ENCODE data around the gene VRK2.

Gene VRK2

GRCh38 chr2:58042486-58042970 is 4.1 kb upstream of the VRK2 start:
- no peak overlapping the region for H3K4me3 ChIP-seq (replicated peaks in 1 of 2; ENCODE audit: low read depth in 2 of 2, low read length in 2 of 2)
- peak; percentile 84 to 95 for DNase-seq (ENCODE audit: low read depth in 2 of 2)
- TF ChIP-seq CTCF (IDR thresholded peaks at IDR 0.05; ENCODE audit: low read depth, low read length) = no peak

DNA sequence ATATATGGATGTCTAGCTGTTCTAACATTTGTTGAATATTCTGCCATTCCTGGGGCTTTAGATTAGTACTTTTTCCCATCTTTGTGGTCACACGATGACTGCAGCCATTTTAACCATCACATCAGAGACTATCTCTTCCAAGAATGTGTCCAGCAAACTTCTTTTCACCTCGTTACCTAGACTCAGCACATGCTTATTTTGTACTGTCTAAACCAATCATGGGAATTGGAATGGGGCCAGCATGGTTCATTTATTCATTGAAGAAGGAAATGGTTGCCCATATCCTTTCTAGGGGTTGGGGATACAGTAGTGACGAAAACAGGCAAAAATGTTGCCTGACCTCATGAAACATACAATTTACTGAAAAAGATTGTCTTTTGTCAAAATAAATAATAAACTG is 2.5 kb upstream of the VRK2 start:
- TF ChIP-seq CTCF (IDR thresholded peaks at IDR 0.05; ENCODE audit: low read depth, low read length) = no peak
- H3K4me3 ChIP-seq (replicated peaks in 1 of 2; ENCODE audit: low read depth in 2 of 2, low read length in 2 of 2) = no peak overlapping the region
- no peak for DNase-seq (ENCODE audit: low read depth in 2 of 2)

- TF ChIP-seq CTCF (IDR thresholded peaks at IDR 0.05; ENCODE audit: low read depth, low read length) = no peak
- DNase-seq (ENCODE audit: low read depth in 2 of 2) = no peak
- peak overlapping the region; percentile 71 to 72 for H3K4me3 ChIP-seq (replicated peaks in 1 of 2; ENCODE audit: low read depth in 2 of 2, low read length in 2 of 2)
Measured at GRCh38 chr2:58045580-58046334, 849 bp upstream of the VRK2 start.

DNA sequence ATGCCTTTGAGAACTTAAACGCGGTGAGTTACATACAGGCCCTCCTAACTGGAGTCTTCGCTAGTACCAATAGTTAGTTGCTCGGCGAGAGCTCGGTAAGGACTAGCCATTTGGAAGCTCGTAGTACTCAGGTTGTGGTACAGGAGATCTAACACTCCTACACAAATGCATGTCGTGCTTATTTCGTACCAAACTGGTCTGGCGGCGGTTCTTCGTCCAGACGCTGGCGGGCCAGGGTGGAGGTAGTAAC is 346 bp upstream of the VRK2 start:
- peak overlapping the region; percentile 71 to 72 for H3K4me3 ChIP-seq (replicated peaks in 1 of 2; ENCODE audit: low read depth in 2 of 2, low read length in 2 of 2)
- no peak for DNase-seq (ENCODE audit: low read depth in 2 of 2)
- TF ChIP-seq CTCF (IDR thresholded peaks at IDR 0.05; ENCODE audit: low read depth, low read length) = no peak

DNA sequence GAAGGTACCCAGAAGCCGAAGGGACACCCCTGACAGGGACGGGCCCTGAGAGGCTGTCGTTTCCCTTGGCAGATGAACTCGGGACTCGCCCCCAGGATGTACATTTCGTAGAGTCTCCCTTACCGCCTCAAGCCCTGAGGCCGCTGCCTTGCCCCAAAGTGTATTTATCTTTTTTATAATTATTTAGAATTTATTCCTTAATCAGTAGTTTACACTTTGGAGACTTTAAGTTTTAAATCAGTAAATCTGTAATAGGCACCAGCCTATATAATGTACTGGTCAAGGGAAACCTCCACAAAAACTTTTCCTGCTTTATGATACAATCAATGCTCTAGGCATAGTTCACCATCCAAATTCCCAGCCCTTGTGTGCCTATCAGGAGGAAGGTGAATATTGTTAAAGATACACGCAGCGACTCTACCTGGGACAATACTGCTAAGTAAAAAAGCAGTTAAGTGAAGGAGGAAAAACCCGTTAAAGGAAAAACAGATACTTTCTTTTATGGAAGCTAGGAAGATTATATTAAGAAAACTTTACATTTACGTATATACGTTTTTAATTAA is 848 bp downstream of the VRK2 start:
- DNase-seq (ENCODE audit: low read depth in 2 of 2) = no peak
- no peak for TF ChIP-seq CTCF (IDR thresholded peaks at IDR 0.05; ENCODE audit: low read depth, low read length)
- peak overlapping the region; percentile 71 to 72 for H3K4me3 ChIP-seq (replicated peaks in 1 of 2; ENCODE audit: low read depth in 2 of 2, low read length in 2 of 2)

- DNase-seq (ENCODE audit: low read depth in 2 of 2) = no peak
- no peak for TF ChIP-seq CTCF (IDR thresholded peaks at IDR 0.05; ENCODE audit: low read depth, low read length)
- peak overlapping the region in 1 of 2 donors; percentile 72 for H3K4me3 ChIP-seq (replicated peaks in 1 of 2; ENCODE audit: low read depth in 2 of 2, low read length in 2 of 2)
Measured at GRCh38 chr2:58047961-58048360, 1.4 kb downstream of the VRK2 start.

Data from cardiac fibroblast (primary cell).